GM23248 (cell line): ENCODE results near the gene KCNAB3. TPM values are rescaled to one million over a fixed set of nuclear protein-coding genes. Genes with fewer than 3 reads are reported as not detected.

Source experiments
- DNase-seq: peaks from one replicate; pipeline ENCODE4 v3.0.0-alpha.2; 2015
- H2AFZ ChIP-seq: fragments of 200-600 bp; sonication (generic); 2 replicates; pipeline ENCODE4 v1.6.1; 2016; ENCODE audit warnings: antibody characterized with exemption
- H3F3A ChIP-seq: fragments of 200-600 bp; sonication (generic); 2 replicates; pipeline ENCODE4 v1.6.1; 2016; ENCODE audit warnings: mild to moderate bottlenecking, antibody characterized with exemption, mixed run types; ENCODE audit not compliant: insufficient read depth
- H3K27ac ChIP-seq: fragments of 200-600 bp; sonication (generic); 2 replicates; pipeline ENCODE4 v1.5.1; 2016; ENCODE audit warnings: mild to moderate bottlenecking
- H3K27me3 ChIP-seq: fragments of 200-600 bp; sonication (generic); replicated peaks from 2 replicates; pipeline ENCODE4 v1.6.1; 2016; ENCODE audit warnings: mild to moderate bottlenecking; ENCODE audit not compliant: insufficient read depth
- H3K36me3 ChIP-seq: fragments of 200-600 bp; sonication (generic); 2 replicates; pipeline ENCODE4 v1.6.1; 2016; ENCODE audit warnings: low read depth, mild to moderate bottlenecking
- H3K4me1 ChIP-seq: fragments of 200-600 bp; sonication (generic); 2 replicates; pipeline ENCODE4 v1.6.1; 2016; ENCODE audit warnings: mild to moderate bottlenecking; ENCODE audit not compliant: insufficient read depth
- H3K4me2 ChIP-seq: fragments of 200-600 bp; sonication (generic); one replicate; pipeline ENCODE4 v1.6.1; 2016; ENCODE audit warnings: mild to moderate bottlenecking; ENCODE audit not compliant: unreplicated experiment
- H3K4me3 ChIP-seq: fragments of 200-600 bp; sonication (generic); 2 replicates; pipeline ENCODE4 v1.5.1; 2016; ENCODE audit warnings: mild to moderate bottlenecking
- H3K79me2 ChIP-seq: fragments of 200-600 bp; sonication (generic); 2 replicates; pipeline ENCODE4 v1.6.1; 2016; ENCODE audit warnings: mild to moderate bottlenecking; ENCODE audit not compliant: insufficient read depth
- H3K9ac ChIP-seq: fragments of 200-600 bp; sonication (generic); 2 replicates; pipeline ENCODE4 v1.6.1; 2016; ENCODE audit warnings: mild to moderate bottlenecking
- H3K9me2 ChIP-seq: fragments of 200-600 bp; sonication (generic); 2 replicates; pipeline ENCODE4 v1.6.1; 2016; ENCODE audit warnings: mixed run types, mild to moderate bottlenecking, moderate library complexity; ENCODE audit not compliant: insufficient read depth
- H3K9me3 ChIP-seq: fragments of 200-600 bp; sonication (generic); one replicate; pipeline ENCODE4 v1.6.1; 2017; ENCODE audit warnings: low read depth
- H4K20me1 ChIP-seq: fragments of 200-600 bp; sonication (generic); 2 replicates; pipeline ENCODE4 v1.6.0; 2016; ENCODE audit not compliant: insufficient read depth
- EZH2 ChIP-seq: fragments of 200-600 bp; sonication (generic); IDR thresholded peaks from 2 replicates; pipeline ENCODE4 v1.6.1; 2018; ENCODE audit warnings: antibody characterized with exemption, mild to moderate bottlenecking; ENCODE audit not compliant: insufficient read depth, poor library complexity, severe bottlenecking
- EZH2phosphoT487 ChIP-seq: fragments of 200-600 bp; sonication (generic); IDR thresholded peaks from 2 replicates; pipeline ENCODE4 v1.6.1; 2018; ENCODE audit warnings: antibody characterized with exemption, moderate library complexity, mild to moderate bottlenecking, low read depth; ENCODE audit not compliant: insufficient read depth
- WGBS, 2 experiments: methylation state at CpG; one replicate each; pipeline ENCODE4 v1.1.6; 2015 to 2017; ENCODE audit warnings: low lambda C conversion rate in 2 of 2, low coverage in 1 of 2; ENCODE audit errors: missing lambda C conversion rate in 2 of 2; 5-methylcytosine and 5-hydroxymethylcytosine counted together
- in situ Hi-C: fragments of 300-500 bp; cut with MboI; formaldehyde crosslinking; loops from 2 replicates; pipeline ENCODE4 v1.15.0; 2020
- polyA plus RNA-seq: library from polyadenylated mRNA; unstranded; fragments of >200 nt; fragmentation: Nextera tagmentation; extraction: Ambion mirVana; gene quantifications from 2 replicates; pipeline ENCODE4 v1.2.1, GENCODE V29; 2016
- total RNA-seq: library from RNA; depleted of rRNA; stranded (reverse); fragments of >200 nt; shearing (Covaris generic); gene quantifications from 2 replicates; pipeline ENCODE4 v1.2.3, GENCODE V29; 2014

The KCNAB3 gene
- total and polyA plus RNA-seq, 2 experiments from 2014 or later: 0.22 to 0.24 TPM

- H3K4me1 ChIP-seq: peaks cover 8% of the 10 kb centered on the region
- no peak for DNase-seq
- no peaks in the 10 kb centered on the region for H3F3A ChIP-seq
- peak overlapping the region; percentile 80 for H3K9ac ChIP-seq
- in situ Hi-C loops: no loop called here
- WGBS, 2 experiments: 38 to 43% methylated on average over 15 to 20 of the region's 20 CpGs
- H3K27me3 ChIP-seq: no peaks in the 10 kb centered on the region
- no peaks in the 10 kb centered on the region for H3K9me2 ChIP-seq
- H4K20me1 ChIP-seq: no peaks in the 10 kb centered on the region
- H3K4me3 ChIP-seq: peak overlapping the region; percentile 83
- H3K27ac ChIP-seq: 0 out of 2 replicates have a peak overlapping the region, but pooled peaks have one; percentile 1
- H3K9me3 ChIP-seq: no peaks in the 10 kb centered on the region
- H3K79me2 ChIP-seq: peaks cover 47% of the 10 kb centered on the region
- peak overlapping the region; percentile 90 for H3K4me2 ChIP-seq
- peak overlapping the region; percentile 86 for H2AFZ ChIP-seq
- TF ChIP-seq EZH2 (no peak), EZH2phosphoT487 (no peak)
- no peaks in the 10 kb centered on the region for H3K36me3 ChIP-seq
Measured at GRCh38 chr17:7930841-7931631, 1.4 kb upstream of the KCNAB3 start.

- no peaks in the 10 kb centered on the region for H3K27me3 ChIP-seq
- 77 to 87% methylated on average over 3 of the region's 3 CpGs for WGBS, 2 experiments
- no peaks in the 10 kb centered on the region for H3K9me2 ChIP-seq
- H4K20me1 ChIP-seq: no peaks in the 10 kb centered on the region
- H3F3A ChIP-seq: no peaks in the 10 kb centered on the region
- H2AFZ ChIP-seq: no peak overlapping the region
- no peak overlapping the region for H3K4me2 ChIP-seq
- H3K4me1 ChIP-seq: peaks cover 1% of the 10 kb centered on the region; the same call in 1 of the 2 replicates
- H3K27ac ChIP-seq: no peak overlapping the region
- H3K9ac ChIP-seq: no peak overlapping the region
- H3K79me2 ChIP-seq: peaks cover 19% of the 10 kb centered on the region
- no peaks in the 10 kb centered on the region for H3K9me3 ChIP-seq
- H3K36me3 ChIP-seq: no peaks in the 10 kb centered on the region
- TF ChIP-seq EZH2phosphoT487 (no peak), EZH2 (no peak)
- in situ Hi-C loops: no loop called here
- H3K4me3 ChIP-seq: no peak overlapping the region
- DNase-seq: no peak
Measured at GRCh38 chr17:7927596-7927995, 2.1 kb downstream of the KCNAB3 start.

DNA sequence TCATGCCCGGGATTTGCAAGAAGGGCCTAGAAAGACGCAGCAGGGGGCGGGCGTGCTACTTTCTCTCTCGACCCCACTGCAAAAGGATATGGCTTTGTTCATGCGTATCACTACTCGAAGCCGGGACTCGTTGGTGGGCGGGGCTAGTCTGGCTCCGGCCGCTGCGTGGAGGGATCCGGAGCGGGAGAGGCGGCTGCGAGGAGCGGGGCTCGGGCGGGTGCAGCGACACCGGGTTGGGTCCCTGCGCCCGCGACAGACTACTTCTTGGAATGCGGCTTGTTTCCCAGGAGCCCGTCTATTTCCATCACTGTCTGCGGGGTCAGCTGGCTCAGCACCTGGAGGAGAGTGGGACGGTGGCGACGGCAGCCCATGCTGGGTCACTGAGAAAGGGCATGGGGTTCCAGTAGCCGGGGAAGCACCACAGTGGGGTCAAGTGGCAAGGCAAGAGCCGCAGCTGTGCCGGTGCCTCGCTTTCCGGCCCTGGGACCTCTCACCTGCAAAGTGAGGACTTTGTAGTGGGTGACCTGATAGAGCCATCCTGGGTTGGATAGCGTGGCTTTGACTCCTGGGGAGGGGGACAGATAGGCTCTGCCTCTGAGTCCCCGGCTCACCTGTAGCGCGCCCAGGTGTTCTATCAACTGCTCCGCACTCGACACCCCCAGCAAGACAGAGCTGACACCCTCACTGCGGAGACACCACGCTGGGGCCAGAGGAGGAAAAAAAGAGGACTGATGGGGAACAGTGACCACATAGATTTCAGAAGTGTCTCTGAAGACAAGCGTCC lies 6.6 kb downstream of the KCNAB3 start:
- no peak overlapping the region for H3K27ac ChIP-seq
- H4K20me1 ChIP-seq: no peaks in the 10 kb centered on the region
- 18 to 19% methylated on average over 45 of the region's 45 CpGs for WGBS, 2 experiments
- peak overlapping the region; percentile 67 for H3K9ac ChIP-seq
- peak; percentile 86 for DNase-seq
- peak overlapping the region; percentile 99 for H2AFZ ChIP-seq
- no peaks in the 10 kb centered on the region for H3K36me3 ChIP-seq
- H3K9me2 ChIP-seq: no peaks in the 10 kb centered on the region
- TF ChIP-seq EZH2phosphoT487 (no peak), EZH2 (no peak)
- no peaks in the 10 kb centered on the region for H3K27me3 ChIP-seq
- H3K4me3 ChIP-seq: peak overlapping the region; percentile 71
- H3K4me2 ChIP-seq: peak overlapping the region; percentile 84
- no peaks in the 10 kb centered on the region for H3K9me3 ChIP-seq
- 0 out of 2 replicates have a peak, but pooled peaks cover 5% of the 10 kb centered on the region for H3F3A ChIP-seq
- in situ Hi-C loops: no loop called here
- H3K79me2 ChIP-seq: no peaks in the 10 kb centered on the region
- peaks cover 5% of the 10 kb centered on the region; the same call in 1 of the 2 replicates for H3K4me1 ChIP-seq

DNA sequence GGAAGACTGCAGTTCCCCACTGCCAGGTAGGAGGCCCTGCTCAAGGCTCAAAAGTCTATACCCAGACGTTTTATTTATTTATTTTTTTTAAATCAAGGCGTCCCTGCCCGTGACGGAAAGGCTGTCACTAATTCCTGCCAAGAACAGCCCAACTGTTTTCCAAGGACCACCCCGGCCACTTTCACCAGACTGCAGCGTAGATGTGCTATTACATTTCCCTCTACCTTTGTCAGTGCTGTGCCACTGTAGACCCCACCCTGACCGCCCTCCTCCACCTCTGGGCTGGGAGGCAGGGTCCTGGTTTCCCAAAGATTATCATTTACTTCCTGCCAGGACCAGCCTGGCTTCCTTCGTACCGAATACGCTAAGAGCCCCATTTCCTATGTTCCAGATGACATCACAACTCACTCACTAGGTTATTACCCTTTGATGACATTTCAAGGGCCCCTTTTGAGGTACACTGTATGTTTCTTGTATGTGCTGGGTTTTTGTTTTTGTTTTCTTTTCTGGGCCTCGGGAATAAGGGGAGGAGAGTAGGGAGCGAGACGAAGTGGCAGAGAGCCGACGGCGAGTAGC lies 7.3 kb downstream of the KCNAB3 start:
- Histone ChIP-seq H3K9ac (peak overlapping the region; percentile 67), H3K36me3 (no peaks in the 10 kb centered on the region), H3K9me2 (no peaks in the 10 kb centered on the region), H3K4me3 (peak overlapping the region; percentile 71), H3K27me3 (no peaks in the 10 kb centered on the region), H2AFZ (peak overlapping the region; percentile 99), H3K27ac (no peak overlapping the region), H4K20me1 (no peaks in the 10 kb centered on the region), H3K9me3 (no peaks in the 10 kb centered on the region), H3K4me1 (peaks cover 5% of the 10 kb centered on the region; the same call in 1 of the 2 replicates), H3F3A (0 out of 2 replicates have a peak, but pooled peaks cover 5% of the 10 kb centered on the region), H3K4me2 (peak overlapping the region; percentile 84), H3K79me2 (no peaks in the 10 kb centered on the region)
- TF ChIP-seq EZH2: no peak
- TF ChIP-seq EZH2phosphoT487: no peak
- in situ Hi-C loops: no loop called here
- WGBS, 2 experiments: 30 to 31% methylated on average over 16 of the region's 16 CpGs
- peak; percentile 11 for DNase-seq
